ENCODE results near the gene CIITA. TPM values are rescaled to one million over a fixed set of nuclear protein-coding genes. Genes with fewer than 3 reads are reported as not detected.

CIITA gene
- total RNA-seq, 1 experiment from 2014 or later = not detected

- TF ChIP-seq CTCF (conservative IDR thresholded peaks at IDR 0.05) = no peak
- H4K5ac ChIP-seq (ENCODE audit: insufficient read length, low read depth, low read length) = no peak overlapping the region
- no peaks in the 10 kb centered on the region for H3K23me2 ChIP-seq (ENCODE audit: insufficient read length, low read depth, low read length, poor library complexity, severe bottlenecking)
- H3K4me3 Mint-ChIP-seq = no peak overlapping the region
- no peak overlapping the region for H2BK5ac ChIP-seq (ENCODE audit: insufficient read length, low read length)
- no peak overlapping the region for H2AFZ ChIP-seq (ENCODE audit: low read length)
- H3T11ph ChIP-seq (ENCODE audit: low read length) = no peak overlapping the region
- no peaks in the 10 kb centered on the region for H3K4me1 ChIP-seq (ENCODE audit: insufficient read depth, low read length)
- H2AK5ac ChIP-seq (ENCODE audit: insufficient read length, low read length) = no peak overlapping the region
- no peak overlapping the region for H3K27ac Mint-ChIP-seq
- no peaks in the 10 kb centered on the region for H3K27me3 ChIP-seq (ENCODE audit: insufficient read depth, low read length)
- no peaks in the 10 kb centered on the region for H3K27me3 Mint-ChIP-seq (ENCODE audit: low read depth)
- no peak overlapping the region for H3K9ac ChIP-seq (ENCODE audit: extremely low read depth, insufficient read length, low read length)
- no peak overlapping the region for H2BK120ac ChIP-seq (ENCODE audit: low read depth, low read length, poor library complexity, severe bottlenecking)
- H3K79me1 ChIP-seq (ENCODE audit: insufficient read depth, low read depth, low read length, poor library complexity, severe bottlenecking) = no peaks in the 10 kb centered on the region
- no peaks in the 10 kb centered on the region for H3K79me2 ChIP-seq (ENCODE audit: insufficient read depth, low read length)
- no peak overlapping the region for H3K27ac ChIP-seq (ENCODE audit: insufficient read length, low read depth, low read length)
- no peak overlapping the region for H2BK20ac ChIP-seq (ENCODE audit: low read depth, low read length, poor library complexity, severe bottlenecking)
- H3K9me3 Mint-ChIP-seq = no peaks in the 10 kb centered on the region
- no peak overlapping the region for H3K56ac ChIP-seq (ENCODE audit: insufficient read length, low read depth, low read length)
- H3K18ac ChIP-seq (ENCODE audit: insufficient read length, low read depth, low read length) = no peak overlapping the region
- H3K36me3 Mint-ChIP-seq (ENCODE audit: insufficient read depth in 1 of 3, low read depth in 3 of 3) = peaks cover 0 to 10% (median 9%) of the 10 kb centered on the region in 3 experiments; a peak in 4 of 7 replicates
- H3K9me3 ChIP-seq (ENCODE audit: control insufficient read depth, low read depth, low read length) = no peaks in the 10 kb centered on the region
- H3K4ac ChIP-seq (ENCODE audit: low read depth, low read length) = no peak overlapping the region
- WGBS (ENCODE audit: extremely low coverage, insufficient read length, low lambda C conversion rate) = no CpG with 5 or more reads among the region's 8 CpGs
- H3K14ac ChIP-seq (ENCODE audit: insufficient read depth, low read length) = no peak overlapping the region
- H4K20me1 ChIP-seq (ENCODE audit: control insufficient read depth, insufficient read depth, insufficient read length) = no peaks in the 10 kb centered on the region
- no peak overlapping the region for H4K8ac ChIP-seq (replicated peaks; ENCODE audit: insufficient read length, low read depth, low read length)
- no peak overlapping the region for H2BK15ac ChIP-seq (ENCODE audit: low read depth, low read length)
- no peak overlapping the region for H2BK12ac ChIP-seq (ENCODE audit: insufficient read length, low read depth, low read length)
- peaks cover 5% of the 10 kb centered on the region in 2 experiments for H3K4me1 Mint-ChIP-seq
- no peak overlapping the region for H3K4me2 ChIP-seq (ENCODE audit: insufficient read depth, insufficient read length, low read length)
- H4K91ac ChIP-seq (ENCODE audit: insufficient read length, low read depth, low read length) = no peak overlapping the region
- H3K23ac ChIP-seq (ENCODE audit: insufficient read length, low read depth, low read length) = no peak overlapping the region
- DNase-seq = no peak
Observed at GRCh38 chr16:10964891-10965326, 87.9 kb downstream of the CIITA start.
